OCI-LY1 (cell line): Measurements from ENCODE around the gene MAN1A1.

Experiments used
- H2AFZ ChIP-seq: fragments of 200-600 bp; sonication (generic), shearing (Covaris generic); 2 replicates; pipeline ENCODE4 v1.6.0; 2014; ENCODE audit warnings: antibody characterized with exemption, mild to moderate bottlenecking, low read length
- H3F3A ChIP-seq: fragments of 200-600 bp; sonication (generic), shearing (Covaris generic); 2 replicates; pipeline ENCODE4 v1.6.0; 2014; ENCODE audit warnings: mild to moderate bottlenecking, antibody characterized with exemption, low read length, moderate library complexity; ENCODE audit not compliant: insufficient read depth
- H3K27ac ChIP-seq: fragments of 200-600 bp; sonication (generic); 2 replicates; pipeline ENCODE4 v1.5.1; 2014; ENCODE audit warnings: low read length, mixed run types, mild to moderate bottlenecking, low read depth; ENCODE audit not compliant: poor library complexity, severe bottlenecking
- H3K27me3 ChIP-seq: fragments of 200-600 bp; sonication (generic); 2 replicates; pipeline ENCODE4 v1.6.0; 2014; ENCODE audit warnings: antibody characterized with exemption, mild to moderate bottlenecking, low read length, moderate library complexity; ENCODE audit not compliant: insufficient read depth
- H3K36me3 ChIP-seq: fragments of 200-600 bp; sonication (generic); 2 replicates; pipeline ENCODE4 v1.6.1; 2014; ENCODE audit warnings: mild to moderate bottlenecking, antibody characterized with exemption, low read length, moderate library complexity, mixed read lengths; ENCODE audit not compliant: insufficient read depth
- H3K4me1 ChIP-seq: fragments of 200-600 bp; sonication (generic); 2 replicates; pipeline ENCODE4 v1.5.1; 2014; ENCODE audit warnings: mild to moderate bottlenecking, low read length, moderate library complexity; ENCODE audit not compliant: insufficient read depth, severe bottlenecking
- H3K4me2 ChIP-seq: fragments of 200-600 bp; sonication (generic), shearing (Covaris generic); 2 replicates; pipeline ENCODE4 v1.6.1; 2014; ENCODE audit warnings: low read length
- H3K4me3 ChIP-seq: fragments of 200-600 bp; sonication (generic); 2 replicates; pipeline ENCODE4 v1.5.1; 2014; ENCODE audit warnings: low read length, low read depth, mild to moderate bottlenecking, mixed read lengths; ENCODE audit not compliant: poor library complexity, severe bottlenecking
- H3K79me2 ChIP-seq: fragments of 200-600 bp; shearing (Covaris generic); 2 replicates; pipeline ENCODE4 v1.6.1; 2016; ENCODE audit warnings: mixed run types, low read length, mixed read lengths; ENCODE audit not compliant: insufficient read depth
- H3K9ac ChIP-seq: fragments of 200-600 bp; sonication (generic), shearing (Covaris generic); 2 replicates; pipeline ENCODE4 v1.6.1; 2014; ENCODE audit warnings: mild to moderate bottlenecking, low read length, mixed read lengths
- H3K9me2 ChIP-seq: fragments of 200-600 bp; sonication (generic), shearing (Covaris generic); 2 replicates; pipeline ENCODE4 v1.6.1; 2014; ENCODE audit warnings: low read depth, mild to moderate bottlenecking, low read length, mixed read lengths
- H3K9me3 ChIP-seq: fragments of 200-600 bp; shearing (Covaris generic); 2 replicates; pipeline ENCODE4 v1.6.1; 2014; ENCODE audit warnings: low read length, mixed read lengths
- H4K20me1 ChIP-seq: fragments of 200-600 bp; sonication (generic), shearing (Covaris generic); 2 replicates; pipeline ENCODE4 v1.6.0; 2016; ENCODE audit warnings: mild to moderate bottlenecking, low read length; ENCODE audit not compliant: insufficient read depth
- CTCF ChIP-seq: fragments of 200-600 bp; sonication (generic), shearing (Covaris generic); IDR thresholded peaks from 2 replicates; pipeline ENCODE4 v1.5.1; 2017; ENCODE audit warnings: mild to moderate bottlenecking, antibody characterized with exemption, low read length, moderate library complexity, mixed read lengths
- EZH2 ChIP-seq: fragments of 200-600 bp; sonication (generic), shearing (Covaris generic); IDR thresholded peaks from 2 replicates; pipeline ENCODE4 v1.8.0; 2017; ENCODE audit warnings: borderline replicate concordance, mixed run types, mild to moderate bottlenecking, antibody characterized with exemption, low read length, moderate library complexity, mixed read lengths

The MAN1A1 gene

GRCh38 chr6:119326291-119327005 is 23.1 kb downstream of the MAN1A1 start:
- peak overlapping the region; percentile 34 for H3K27ac ChIP-seq
- H3K4me2 ChIP-seq, result no peak overlapping the region; the same call in 1 of the 2 replicates
- no peaks in the 10 kb centered on the region for H3F3A ChIP-seq
- no peak overlapping the region for H3K4me3 ChIP-seq
- H4K20me1 ChIP-seq, result no peaks in the 10 kb centered on the region
- no peak for TF ChIP-seq CTCF
- no peak for TF ChIP-seq EZH2
- H3K36me3 ChIP-seq, result no peaks in the 10 kb centered on the region
- H3K4me1 ChIP-seq, result peaks cover 76% of the 10 kb centered on the region
- no peaks in the 10 kb centered on the region for H3K79me2 ChIP-seq
- no peaks in the 10 kb centered on the region for H3K9me2 ChIP-seq
- no peaks in the 10 kb centered on the region for H3K27me3 ChIP-seq
- no peak overlapping the region for H2AFZ ChIP-seq
- no peak overlapping the region for H3K9ac ChIP-seq
- H3K9me3 ChIP-seq, result no peaks in the 10 kb centered on the region

- TF ChIP-seq EZH2, result no peak
- TF ChIP-seq CTCF, result no peak
- H3K4me3 ChIP-seq, result no peak overlapping the region
- H3K4me2 ChIP-seq, result no peak overlapping the region
- no peaks in the 10 kb centered on the region for H4K20me1 ChIP-seq
- H3K9me2 ChIP-seq, result no peaks in the 10 kb centered on the region
- H3K9me3 ChIP-seq, result no peaks in the 10 kb centered on the region
- H2AFZ ChIP-seq, result no peak overlapping the region
- no peaks in the 10 kb centered on the region for H3K36me3 ChIP-seq
- H3K27me3 ChIP-seq, result no peaks in the 10 kb centered on the region
- no peaks in the 10 kb centered on the region for H3F3A ChIP-seq
- H3K27ac ChIP-seq, result peak overlapping the region; percentile 34
- H3K4me1 ChIP-seq, result peaks cover 69% of the 10 kb centered on the region
- no peaks in the 10 kb centered on the region for H3K79me2 ChIP-seq
- no peak overlapping the region for H3K9ac ChIP-seq
Measured at GRCh38 chr6:119325559-119326265, 23.8 kb downstream of the MAN1A1 start.

- H2AFZ ChIP-seq, result no peak overlapping the region
- H3K36me3 ChIP-seq, result no peaks in the 10 kb centered on the region
- H3K79me2 ChIP-seq, result no peaks in the 10 kb centered on the region
- no peaks in the 10 kb centered on the region for H3F3A ChIP-seq
- H3K27me3 ChIP-seq, result no peaks in the 10 kb centered on the region
- H3K4me1 ChIP-seq, result peaks cover 59% of the 10 kb centered on the region
- H3K9me3 ChIP-seq, result no peaks in the 10 kb centered on the region
- no peaks in the 10 kb centered on the region for H3K9me2 ChIP-seq
- no peak overlapping the region for H3K9ac ChIP-seq
- H3K27ac ChIP-seq, result no peak overlapping the region
- H4K20me1 ChIP-seq, result no peaks in the 10 kb centered on the region
- no peak overlapping the region for H3K4me2 ChIP-seq
- H3K4me3 ChIP-seq, result no peak overlapping the region
- TF ChIP-seq EZH2 (no peak), CTCF (no peak)
Measured at GRCh38 chr6:119324718-119325117, 24.8 kb downstream of the MAN1A1 start.
